HG03460 (cell line): Measurements from ENCODE around the gene SPRR2F.
"Not testable (repeated sequence)": the region's sequence is repeated elsewhere in the genome, so short reads cannot be mapped to it uniquely, and the experiment has no call there.

Experiments used
- ATAC-seq: cut with Tn5 transposase; IDR thresholded peaks from one replicate; pipeline ENCODE4 v1.9.1; 2021; ENCODE audit not compliant: unreplicated experiment

The SPRR2F gene

DNA sequence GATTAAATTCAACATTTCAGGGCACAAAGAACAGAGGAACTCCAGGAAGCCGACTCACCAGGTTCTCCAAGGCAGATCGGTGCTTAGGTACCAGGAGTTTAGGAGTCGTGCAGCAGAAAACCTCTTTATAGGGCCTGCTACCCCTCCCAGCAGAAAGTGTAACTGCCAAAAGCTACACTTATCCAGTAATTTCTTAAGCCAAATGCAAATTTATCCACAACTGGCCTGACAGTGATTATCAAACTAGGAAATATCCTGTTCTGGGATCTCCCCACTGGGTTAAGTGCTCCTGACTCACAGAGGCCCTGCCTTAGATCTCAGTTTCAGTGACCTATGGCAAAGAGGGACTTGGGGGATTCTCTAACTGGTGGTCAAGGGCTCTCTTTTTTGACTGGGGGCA lies at the start of gene SPRR2F:
SPRR2F (minus strand) TSS at position 101 of the 400 bp plus-strand sequence. CDS start 783 bp downstream, outside the sequence.
- no peak for ATAC-seq

GRCh38 chr1:153155541-153155940 lies 42.2 kb upstream of the SPRR2F start:
- ATAC-seq, result no peak

- no peak for ATAC-seq
Measured at GRCh38 chr1:153152481-153152880, 39.2 kb upstream of the SPRR2F start.

GRCh38 chr1:153150846-153151245 lies 37.5 kb upstream of the SPRR2F start, which contains the start of gene SPRR2G:
TSS of gene SPRR2G (minus strand) at chr1:153150890. CDS start at chr1:153150110, 780 bp downstream.
- ATAC-seq, result no peak

DNA sequence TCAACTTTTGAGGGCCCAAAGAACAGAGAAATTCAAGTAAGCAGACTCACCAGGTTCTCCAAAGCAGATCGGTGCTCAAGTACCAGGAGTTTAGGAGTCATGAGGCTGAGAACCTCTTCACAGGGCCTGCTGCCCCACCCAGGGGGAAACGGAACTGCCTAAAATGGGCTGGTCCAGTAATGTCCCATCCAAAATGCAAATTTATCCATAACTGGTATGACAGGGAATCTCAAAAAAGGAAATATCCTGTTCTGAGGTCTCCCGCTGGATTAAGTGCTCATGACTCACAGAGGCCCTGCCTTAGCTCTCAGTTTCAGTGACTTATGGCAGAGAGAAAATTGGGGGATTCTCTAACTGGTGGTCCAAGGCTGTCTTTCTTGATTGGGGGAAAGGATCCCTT lies 28.1 kb upstream of the SPRR2F start:
- ATAC-seq, result no peak

- ATAC-seq, result no peak
Measured at GRCh38 chr1:153140484-153140883, 27.2 kb upstream of the SPRR2F start.

GRCh38 chr1:153133743-153134142 lies 20.4 kb upstream of the SPRR2F start:
- no peak for ATAC-seq

- no peak for ATAC-seq
Measured at GRCh38 chr1:153133267-153133666, 20.0 kb upstream of the SPRR2F start.

- not testable (repeated sequence) for ATAC-seq
Measured at GRCh38 chr1:153128688-153129087, 15.4 kb upstream of the SPRR2F start.

DNA sequence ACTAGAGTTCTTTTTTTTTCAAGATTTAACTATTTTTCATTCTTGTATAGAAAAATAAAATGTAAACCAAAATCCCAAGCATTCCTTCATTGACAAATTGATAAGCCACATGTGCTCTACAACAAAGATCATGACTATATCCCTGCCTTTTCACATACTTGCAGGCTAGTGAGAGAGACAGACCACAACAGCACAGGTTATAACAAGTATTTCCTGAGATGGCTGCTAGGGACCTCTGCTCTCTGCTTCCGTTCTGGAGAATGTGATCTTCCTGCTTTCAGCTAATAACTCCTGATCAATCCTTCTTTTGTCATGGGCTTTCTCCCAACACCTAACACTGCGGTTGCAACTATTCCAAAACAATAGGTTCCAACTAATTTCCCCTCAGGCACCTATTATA lies 14.0 kb upstream of the SPRR2F start:
- no peak for ATAC-seq

- ATAC-seq, result no peak
Measured at GRCh38 chr1:153125536-153125935, 12.2 kb upstream of the SPRR2F start.

GRCh38 chr1:153123793-153124192 lies 10.5 kb upstream of the SPRR2F start:
- not testable (repeated sequence) for ATAC-seq

GRCh38 chr1:153122831-153123421 lies 9.6 kb upstream of the SPRR2F start:
- ATAC-seq, result no peak

DNA sequence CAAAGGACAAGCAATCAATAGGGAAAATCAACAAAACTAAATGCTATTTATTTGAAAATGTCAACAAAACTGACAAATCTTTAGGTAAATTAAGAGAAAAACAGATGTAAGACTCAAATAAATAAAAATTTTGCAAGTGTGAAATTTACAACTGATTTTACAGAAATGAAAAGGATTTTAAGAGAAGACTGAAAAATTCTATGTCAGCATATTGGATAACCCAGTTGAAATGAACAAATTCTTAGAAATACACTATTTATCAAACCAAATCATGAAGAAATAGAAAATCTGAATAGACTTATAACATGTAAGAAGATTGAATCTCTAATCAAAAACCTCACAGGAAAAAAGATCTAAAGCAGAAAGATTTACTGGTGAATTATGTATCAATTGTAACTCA lies 7.6 kb upstream of the SPRR2F start:
- no peak for ATAC-seq

DNA sequence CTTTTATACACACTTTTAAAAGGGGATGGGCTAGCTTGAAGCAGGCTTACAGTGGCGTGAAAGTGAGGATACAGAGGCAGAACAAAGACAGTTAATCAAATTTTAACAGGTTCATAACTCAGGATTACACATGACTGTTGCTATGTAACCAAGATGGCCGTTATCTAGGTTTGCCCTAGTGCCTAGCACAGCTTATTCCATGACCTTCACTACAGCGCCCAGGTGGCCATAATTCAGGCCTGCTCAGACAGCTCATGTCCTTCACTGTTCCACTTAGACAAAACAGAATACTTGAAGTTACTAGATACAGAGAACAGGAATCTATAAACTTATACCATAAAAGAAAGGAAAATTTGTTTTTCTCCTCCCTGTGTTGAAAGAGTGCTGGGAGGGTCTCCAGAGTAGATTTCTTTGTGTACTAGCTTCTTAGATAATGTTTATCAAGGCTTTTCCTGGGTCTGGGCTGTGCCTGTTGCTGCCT lies 6.2 kb upstream of the SPRR2F start:
- ATAC-seq, result no peak

DNA sequence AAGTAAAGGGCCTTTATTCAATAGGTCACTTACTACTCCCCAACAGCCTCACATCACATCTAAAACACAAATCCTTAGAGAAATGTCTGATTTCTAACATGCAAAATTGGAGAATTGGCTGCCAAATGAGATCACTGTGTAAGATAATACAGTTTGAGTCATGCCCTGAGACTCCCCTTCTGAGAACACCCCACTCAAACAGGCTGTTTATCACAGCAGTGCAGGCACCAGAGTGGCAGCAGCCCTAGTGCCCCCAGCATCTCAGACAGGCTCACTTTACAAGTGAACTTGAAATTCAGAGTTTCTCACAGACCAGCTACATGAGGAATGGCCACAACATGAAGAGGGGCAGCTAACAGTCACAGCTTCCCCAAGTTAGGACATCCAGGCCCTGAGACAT lies 1.9 kb upstream of the SPRR2F start:
- not testable (repeated sequence) for ATAC-seq

GRCh38 chr1:153112454-153112853 lies 862 bp downstream of the SPRR2F start:
- ATAC-seq, result not testable (repeated sequence)

- no peak for ATAC-seq
Measured at GRCh38 chr1:153100245-153100644, 13.1 kb downstream of the SPRR2F start.

DNA sequence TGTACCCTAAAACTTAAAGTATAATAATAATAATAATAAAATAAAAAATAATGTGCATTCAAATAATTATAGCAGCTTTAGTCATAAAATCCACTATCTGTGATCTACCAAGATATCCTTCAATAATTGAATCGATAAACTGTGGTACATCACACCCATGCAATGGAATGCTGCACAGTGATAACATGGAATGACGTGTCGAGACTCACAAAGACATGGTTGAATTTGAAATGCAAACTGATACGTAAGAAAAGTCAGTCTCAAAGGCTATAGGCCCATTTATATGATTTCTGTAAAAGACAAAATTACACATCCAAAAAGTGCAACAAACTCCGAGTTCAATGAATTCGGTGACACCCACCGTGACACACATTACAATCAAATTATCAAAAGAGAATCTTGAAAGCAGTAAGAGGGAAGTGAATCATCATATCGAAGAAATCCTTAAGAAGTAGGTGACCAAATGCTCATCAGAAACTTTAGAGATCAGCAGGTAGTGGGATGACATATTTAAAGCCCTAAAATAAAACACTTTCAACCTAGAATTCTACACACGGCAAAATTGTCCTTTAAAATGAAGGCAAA lies 13.8 kb downstream of the SPRR2F start:
- ATAC-seq, result no peak

GRCh38 chr1:153095764-153096163 lies 17.6 kb downstream of the SPRR2F start:
- no peak for ATAC-seq

DNA sequence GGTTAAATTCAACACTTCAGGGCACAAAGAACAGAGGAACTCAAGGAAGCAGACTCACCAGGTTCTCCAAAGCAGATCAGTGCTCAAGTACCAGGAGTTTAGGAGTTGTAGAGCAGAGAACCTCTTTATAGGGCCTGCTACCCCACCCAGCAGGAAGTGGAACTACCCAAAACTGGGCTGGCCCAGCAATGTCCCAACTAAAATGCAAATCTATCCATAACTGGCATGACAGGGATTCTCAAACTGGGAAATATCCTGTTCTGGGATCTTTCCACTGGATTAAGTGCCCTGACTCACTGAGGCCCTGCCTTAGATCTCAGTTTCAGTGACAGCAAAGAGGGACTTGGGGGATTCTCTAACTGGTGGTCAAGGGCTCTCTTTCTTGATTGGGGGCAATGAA lies 18.9 kb downstream of the SPRR2F start, which contains the start of gene SPRR2E:
SPRR2E (minus strand) TSS at position 101 of the 400 bp plus-strand sequence. CDS start 775 bp downstream, outside the sequence.
- ATAC-seq, result no peak

DNA sequence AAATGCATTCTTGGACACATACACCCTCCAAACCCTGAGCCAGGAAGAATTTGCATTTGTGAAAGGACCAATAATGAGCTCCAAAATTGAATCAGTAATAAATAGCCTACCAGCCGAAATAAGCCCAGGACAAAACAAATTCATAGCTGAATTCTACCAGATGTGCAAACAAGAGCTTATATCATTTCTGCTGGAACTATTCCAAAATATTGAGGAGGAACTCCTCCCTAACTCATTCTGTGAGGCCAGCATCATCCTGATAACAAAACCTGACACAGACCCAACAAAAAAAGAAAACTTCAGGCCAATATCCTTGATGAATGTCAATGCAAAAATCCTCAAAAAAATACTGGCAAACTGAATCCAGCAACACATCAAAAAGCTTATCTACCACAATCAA lies 25.7 kb downstream of the SPRR2F start:
- ATAC-seq, result no peak

- no peak for ATAC-seq
Measured at GRCh38 chr1:153081736-153082135, 31.6 kb downstream of the SPRR2F start.
